Measurements from ENCODE around the gene GRM2. TPM values are rescaled to one million over a fixed set of nuclear protein-coding genes. Genes with fewer than 3 reads are reported as not detected.

The GRM2 gene
- total RNA-seq, 4 donors from 2014 or later: 0.59 to 2.6 (median 0.91) TPM

GRCh38 chr3:51704511-51704950 lies 2.3 kb upstream of the GRM2 start:
- Histone ChIP-seq H3K27me3 (no peaks in the 10 kb centered on the region), H3K4me1 (peaks cover 0 to 12% (median 0%) of the 10 kb centered on the region in 4 donors), H3K4me3 (no peak overlapping the region), H3K9me3 (no peaks in the 10 kb centered on the region), H3K27ac (no peak overlapping the region), H3K36me3 (peaks cover 0 to 61% (median 7%) of the 10 kb centered on the region in 3 donors)
- DNase-seq (ENCODE audit: low spot score in 2 of 2): no peak
- no peak for TF ChIP-seq CTCF (IDR thresholded peaks at IDR 0.05)
- no peak for TF ChIP-seq POLR2A (IDR thresholded peaks at IDR 0.05)
- no peak for TF ChIP-seq EP300 (IDR thresholded peaks at IDR 0.05)
- WGBS, 2 donors: 88 to 90% methylated on average over 3 to 4 of the region's 4 CpGs

GRCh38 chr3:51705276-51706020 lies 1.4 kb upstream of the GRM2 start:
- H3K4me3 ChIP-seq: no peak overlapping the region
- H3K9me3 ChIP-seq: no peaks in the 10 kb centered on the region
- WGBS, 2 donors: 83 to 85% methylated on average over 8 of the region's 8 CpGs
- H3K4me1 ChIP-seq: peaks cover 0 to 12% (median 0%) of the 10 kb centered on the region in 4 donors
- H3K27ac ChIP-seq: no peak overlapping the region
- TF ChIP-seq EP300 (IDR thresholded peaks at IDR 0.05) (no peak), CTCF (IDR thresholded peaks at IDR 0.05) (no peak)
- H3K27me3 ChIP-seq: no peaks in the 10 kb centered on the region
- DNase-seq (ENCODE audit: low spot score in 2 of 2): no peak
- peaks cover 0 to 52% (median 7%) of the 10 kb centered on the region in 3 donors for H3K36me3 ChIP-seq

GRCh38 chr3:51706021-51706485 lies 815 bp upstream of the GRM2 start:
- no peak for DNase-seq (ENCODE audit: low spot score in 2 of 2)
- peaks cover 0 to 12% (median 0%) of the 10 kb centered on the region in 4 donors for H3K4me1 ChIP-seq
- no peaks in the 10 kb centered on the region for H3K9me3 ChIP-seq
- peaks cover 0 to 46% (median 7%) of the 10 kb centered on the region in 3 donors for H3K36me3 ChIP-seq
- 81 to 91% methylated on average over 3 of the region's 3 CpGs for WGBS, 2 donors
- H3K27ac ChIP-seq: no peak overlapping the region
- no peak for TF ChIP-seq POLR2A (IDR thresholded peaks at IDR 0.05)
- no peak for TF ChIP-seq EP300 (IDR thresholded peaks at IDR 0.05)
- TF ChIP-seq CTCF (IDR thresholded peaks at IDR 0.05): no peak
- H3K4me3 ChIP-seq: no peak overlapping the region
- no peaks in the 10 kb centered on the region for H3K27me3 ChIP-seq

GRCh38 chr3:51708216-51708845 lies 1.5 kb downstream of the GRM2 start:
- H3K9me3 ChIP-seq: no peaks in the 10 kb centered on the region
- no peak overlapping the region for H3K27ac ChIP-seq
- WGBS, 2 donors: 67 to 68% methylated on average over 3 of the region's 3 CpGs
- no peak overlapping the region for H3K4me3 ChIP-seq
- no peak for DNase-seq (ENCODE audit: low spot score in 2 of 2)
- TF ChIP-seq EP300 (IDR thresholded peaks at IDR 0.05) (no peak), CTCF (IDR thresholded peaks at IDR 0.05) (no peak), POLR2A (IDR thresholded peaks at IDR 0.05) (no peak)
- no peaks in the 10 kb centered on the region for H3K27me3 ChIP-seq
- peaks cover 0 to 12% (median 0%) of the 10 kb centered on the region in 4 donors for H3K4me1 ChIP-seq
- H3K36me3 ChIP-seq: peaks cover 0 to 33% (median 0%) of the 10 kb centered on the region in 3 donors

- DNase-seq (ENCODE audit: low spot score in 2 of 2): no peak
- H3K4me1 ChIP-seq: peaks cover 0 to 12% (median 0%) of the 10 kb centered on the region in 4 donors
- 89 to 91% methylated on average over 16 to 17 of the region's 17 CpGs for WGBS, 2 donors
- no peak for TF ChIP-seq EP300 (IDR thresholded peaks at IDR 0.05)
- no peak for TF ChIP-seq POLR2A (IDR thresholded peaks at IDR 0.05)
- TF ChIP-seq CTCF (IDR thresholded peaks at IDR 0.05): no peak
- no peaks in the 10 kb centered on the region for H3K9me3 ChIP-seq
- H3K4me3 ChIP-seq: no peak overlapping the region
- H3K36me3 ChIP-seq: peaks cover 0 to 27% (median 0%) of the 10 kb centered on the region in 3 donors
- no peak overlapping the region for H3K27ac ChIP-seq
- no peaks in the 10 kb centered on the region for H3K27me3 ChIP-seq
Measured at GRCh38 chr3:51709004-51709420, 2.1 kb downstream of the GRM2 start.

All from tibial nerve (tissue), 4 donors.